HepG2 (cell line): Measurements from ENCODE around the gene CHEK1. TPM values are rescaled to one million over a fixed set of nuclear protein-coding genes. Genes with fewer than 3 reads are reported as not detected.
A peak's percentile ranks its signal among the peaks of the same experiment; 100 is the strongest.

Experiments used
- CAMTA2 ChIP-seq: sonication (generic); formaldehyde crosslinking; IDR thresholded peaks from 2 replicates; pipeline ENCODE4 v1.4.0; 2020; ENCODE audit warnings: mild to moderate bottlenecking, missing genetic modification reagents, borderline replicate concordance
- GABPB1 ChIP-seq: IDR thresholded peaks from 2 replicates; pipeline ENCODE4 v1.6.1; 2016; ENCODE audit warnings: mild to moderate bottlenecking, missing genetic modification reagents, moderate library complexity, missing compliant biosample characterization
- GATAD1 ChIP-seq: IDR thresholded peaks from 2 replicates; pipeline ENCODE4 v1.6.1; 2016; ENCODE audit warnings: missing genetic modification reagents, missing compliant biosample characterization
- JUN ChIP-seq: sonication (generic); formaldehyde crosslinking; IDR thresholded peaks from 2 replicates; pipeline ENCODE4 v1.4.0; 2020; ENCODE audit warnings: mild to moderate bottlenecking, missing genetic modification reagents
- KDM1A ChIP-seq: IDR thresholded peaks from 2 replicates; pipeline ENCODE4 v1.6.1; 2016; ENCODE audit warnings: missing compliant biosample characterization
- KDM3A ChIP-seq: IDR thresholded peaks from 2 replicates; pipeline ENCODE4 v1.6.1; 2018; ENCODE audit warnings: low read depth, missing compliant biosample characterization
- NR1H2 ChIP-seq: sonication (generic); formaldehyde crosslinking; IDR thresholded peaks from 2 replicates; pipeline ENCODE4 v1.8.1; 2022; ENCODE audit warnings: low read depth, missing genetic modification reagents, borderline replicate concordance
- REPIN1 ChIP-seq: sonication (generic); formaldehyde crosslinking; IDR thresholded peaks from 2 replicates; pipeline ENCODE4 v1.8.0; 2022; ENCODE audit warnings: missing genetic modification reagents, low read depth, mild to moderate bottlenecking, borderline replicate concordance
- SALL1 ChIP-seq: sonication (generic); formaldehyde crosslinking; IDR thresholded peaks from 2 replicates; pipeline ENCODE4 v1.8.0; 2022; ENCODE audit warnings: mild to moderate bottlenecking, missing genetic modification reagents
- TEF ChIP-seq: sonication (generic); formaldehyde crosslinking; IDR thresholded peaks from 2 replicates; pipeline ENCODE4 v1.5.0; 2020; ENCODE audit warnings: missing genetic modification reagents
- TFDP2 ChIP-seq: sonication (generic); formaldehyde crosslinking; IDR thresholded peaks from 2 replicates; pipeline ENCODE4 v1.4.0; 2020; ENCODE audit warnings: missing genetic modification reagents
- THYN1 ChIP-seq: sonication (generic); formaldehyde crosslinking; IDR thresholded peaks from 2 replicates; pipeline ENCODE4 v1.8.1; 2023; ENCODE audit warnings: low read depth, mild to moderate bottlenecking, moderate library complexity, missing genetic modification reagents, borderline replicate concordance
- ZNF12 ChIP-seq: sonication (generic); formaldehyde crosslinking; IDR thresholded peaks from 2 replicates; pipeline ENCODE4 v1.5.0; 2020; ENCODE audit warnings: missing genetic modification reagents
- ZNF335 ChIP-seq: sonication (generic); formaldehyde crosslinking; IDR thresholded peaks from 2 replicates; pipeline ENCODE4 v1.4.0; 2020; ENCODE audit warnings: missing genetic modification reagents
- ZNF343 ChIP-seq: sonication (generic); formaldehyde crosslinking; IDR thresholded peaks from 2 replicates; pipeline ENCODE4 v1.4.0; 2020; ENCODE audit warnings: mild to moderate bottlenecking, missing genetic modification reagents
- ZNF451 ChIP-seq: sonication (generic); formaldehyde crosslinking; IDR thresholded peaks from 2 replicates; pipeline ENCODE4 v1.5.0; 2020; ENCODE audit warnings: mild to moderate bottlenecking, missing genetic modification reagents
- ZNF609 ChIP-seq: sonication (generic); formaldehyde crosslinking; IDR thresholded peaks from 2 replicates; pipeline ENCODE4 v1.4.0; 2020; ENCODE audit warnings: mild to moderate bottlenecking, missing genetic modification reagents, borderline replicate concordance
- ZNF792 ChIP-seq: IDR thresholded peaks from 2 replicates; pipeline ENCODE4 v1.6.1; 2016
- ZSCAN31 ChIP-seq: sonication (generic); formaldehyde crosslinking; IDR thresholded peaks from 2 replicates; pipeline ENCODE4 v1.5.0; 2020; ENCODE audit warnings: low read depth, mild to moderate bottlenecking, missing genetic modification reagents
- polyA plus RNA-seq, 8 experiments: library from polyadenylated mRNA; depleted of rRNA in 3 of 8; stranded (reverse) in 7 of 8; unstranded in 1 of 8; fragments of >200 nt; fragmentation: Illumina TruSeq in 4 of 8; extraction: Trizol in 4 of 8; gene quantifications; 2 replicates each; pipeline versions ENCODE4 v1.2.1 to v1.2.3, GENCODE V29; 2011 to 2016; ENCODE audit warnings: low read depth in 4 of 8, missing spikeins in 1 of 8, mixed read lengths in 1 of 8; ENCODE audit not compliant: insufficient read depth in 1 of 8
- total RNA-seq, 5 experiments: library from RNA; depleted of rRNA; stranded (reverse); fragments of >200 nt; fragmentation: Illumina TruSeq; extraction: Trizol; gene quantifications; 2 replicates each; pipeline ENCODE4 v1.2.3, GENCODE V29; 2016; ENCODE audit warnings: low read depth in 1 of 5
- TF ChIP-seq, protein P1 (sequence below): sonication (generic); formaldehyde crosslinking; IDR thresholded peaks from 2 replicates; pipeline ENCODE4 v1.4.0; 2020; ENCODE audit warnings: missing genetic modification reagents, borderline replicate concordance

CHEK1 gene
- total and polyA plus RNA-seq, 2 of the 13 experiments (the other 11 are each of a cell fraction or from before 2014, with no cell fraction given) = 17.8 to 83.2 TPM

DNA sequence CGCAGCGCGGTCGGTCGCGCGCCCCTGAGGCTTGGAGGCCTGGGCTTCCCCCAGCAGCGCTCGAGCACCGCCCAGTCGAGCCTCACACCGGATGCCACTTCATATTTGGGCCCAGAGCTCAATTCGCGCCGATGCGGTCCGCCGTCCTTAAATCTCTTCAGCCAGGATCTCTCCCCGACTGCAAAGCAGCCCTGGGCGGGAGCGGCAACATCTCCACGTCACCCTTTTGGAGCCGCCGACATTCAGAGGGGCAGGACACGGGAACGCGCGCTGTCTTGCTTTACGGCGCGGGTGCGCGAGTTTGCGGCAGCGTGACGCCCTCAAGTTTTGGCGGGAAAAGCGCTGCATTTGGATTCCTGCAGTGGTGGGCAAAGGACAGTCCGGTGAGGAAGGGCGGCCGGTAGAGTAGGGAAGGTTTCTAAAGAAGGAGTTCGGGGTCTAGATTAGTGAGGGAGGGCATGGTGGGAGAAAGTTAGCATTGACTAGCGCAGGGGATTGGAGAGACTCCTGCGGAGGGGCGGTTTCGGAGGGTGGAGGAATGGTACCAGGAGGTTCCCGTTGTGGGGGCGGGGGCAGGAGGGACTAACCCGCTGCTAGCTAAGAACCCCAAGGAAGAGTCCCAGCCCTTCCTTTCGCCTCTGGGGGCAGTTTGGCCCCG, 796 bp downstream of the CHEK1 start (continued):
- TF ChIP-seq, protein P1, sequence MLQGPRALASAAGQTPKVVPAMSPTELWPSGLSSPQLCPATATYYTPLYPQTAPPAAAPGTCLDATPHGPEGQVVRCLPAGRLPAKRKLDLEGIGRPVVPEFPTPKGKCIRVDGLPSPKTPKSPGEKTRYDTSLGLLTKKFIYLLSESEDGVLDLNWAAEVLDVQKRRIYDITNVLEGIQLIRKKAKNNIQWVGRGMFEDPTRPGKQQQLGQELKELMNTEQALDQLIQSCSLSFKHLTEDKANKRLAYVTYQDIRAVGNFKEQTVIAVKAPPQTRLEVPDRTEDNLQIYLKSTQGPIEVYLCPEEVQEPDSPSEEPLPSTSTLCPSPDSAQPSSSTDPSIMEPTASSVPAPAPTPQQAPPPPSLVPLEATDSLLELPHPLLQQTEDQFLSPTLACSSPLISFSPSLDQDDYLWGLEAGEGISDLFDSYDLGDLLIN (CRISPR knock-in tag) = peak; percentile 94; the same call in 1 of the 2 replicates
- 0 out of 2 replicates have a peak, but pooled peaks have one; percentile 18 for TF ChIP-seq ZNF609 (CRISPR knock-in tag)
- 0 out of 2 replicates have a peak, but pooled peaks have one; percentile 84 for TF ChIP-seq TEF (CRISPR knock-in tag)
- TF ChIP-seq ZNF335 = peak; percentile 67; the same call in 1 of the 2 replicates
- 0 out of 2 replicates have a peak, but pooled peaks have one; percentile 70 for TF ChIP-seq CAMTA2 (CRISPR knock-in tag)
- TF ChIP-seq ZSCAN31 (CRISPR knock-in tag) = peak; percentile 82
- TF ChIP-seq JUN = peak; percentile 18; the same call in 1 of the 2 replicates
- TF ChIP-seq ZNF451 (CRISPR knock-in tag) = no peak; the same call in 1 of the 2 replicates
- TF ChIP-seq TFDP2 (CRISPR knock-in tag) = peak; percentile 100
- TF ChIP-seq NR1H2 (CRISPR knock-in tag) = 0 out of 2 replicates have a peak, but pooled peaks have one; percentile 61
- peak; percentile 83 for TF ChIP-seq ZNF792 (CRISPR knock-in tag)
- TF ChIP-seq REPIN1 (CRISPR knock-in tag) = peak; percentile 69; the same call in 1 of the 2 replicates
- peak; percentile 85; the same call in 1 of the 2 replicates for TF ChIP-seq ZNF343 (CRISPR knock-in tag)
- peak; percentile 98 for TF ChIP-seq GATAD1 (CRISPR knock-in tag)
- TF ChIP-seq KDM3A (CRISPR knock-in tag) = peak; percentile 67; the same call in 1 of the 2 replicates
- peak; percentile 51; the same call in 1 of the 2 replicates for TF ChIP-seq ZNF12 (CRISPR knock-in tag)
- TF ChIP-seq THYN1 = no peak
- peak; percentile 87 for TF ChIP-seq GABPB1 (CRISPR knock-in tag)
- no peak for TF ChIP-seq KDM1A
- peak; percentile 91 for TF ChIP-seq SALL1 (CRISPR knock-in tag)
